Peyer's patch (tissue), 4 donors: Measurements from ENCODE around the gene HOXD8.

Source experiments
- CTCF ChIP-seq, 6 experiments: fragments of 450-650 bp in 4 of 6; fragments of 200-600 bp in 2 of 6; sonication (generic) in 1 of 6; IDR thresholded peaks; one replicate each; pipeline ENCODE4 v1.5.1; 2017 to 2019; ENCODE audit warnings: antibody characterized with exemption in 6 of 6, mild to moderate bottlenecking in 3 of 6, moderate library complexity in 1 of 6
- POLR2A ChIP-seq, 2 donors: fragments of 450-650 bp; IDR thresholded peaks; one replicate each; pipeline ENCODE4 v1.5.1; 2017; ENCODE audit warnings: antibody characterized with exemption in 2 of 2, mild to moderate bottlenecking in 2 of 2, moderate library complexity in 2 of 2

- TF ChIP-seq CTCF (IDR thresholded peaks at IDR 0.05), result no peak
- no peak for TF ChIP-seq POLR2A (IDR thresholded peaks at IDR 0.05)
Observed at GRCh38 chr2:176083796-176084261, 45.7 kb upstream of the HOXD8 start, which contains the start of gene EVX2.
